Thymus (tissue), 11 donors: ENCODE measurements around the gene IDUA. TPM values are rescaled to one million over a fixed set of nuclear protein-coding genes. Genes with fewer than 3 reads are reported as not detected.

Experiments used
- DNase-seq, 9 donors: peaks; one replicate each; pipeline ENCODE4 v3.0.0-alpha.2; 2013; ENCODE audit warnings: low spot score in 9 of 9, low read depth in 6 of 9, missing footprints in 1 of 9
- H3K27ac ChIP-seq, 2 donors: one replicate each; pipeline ENCODE4 v1.5.1; 2013; ENCODE audit warnings: control low read depth in 1 of 2, low read depth in 1 of 2, low read length in 1 of 2, mild to moderate bottlenecking in 1 of 2, moderate library complexity in 1 of 2
- H3K27me3 ChIP-seq, 2 donors: one replicate each; pipeline ENCODE4 v1.5.1; 2013; ENCODE audit warnings: low read length in 1 of 2; ENCODE audit not compliant: control insufficient read depth in 2 of 2, insufficient read depth in 1 of 2
- H3K36me3 ChIP-seq, 2 donors: one replicate each; pipeline ENCODE4 v1.5.1; 2013; ENCODE audit warnings: low read length in 1 of 2, mild to moderate bottlenecking in 1 of 2, moderate library complexity in 1 of 2; ENCODE audit not compliant: control insufficient read depth in 2 of 2, insufficient read depth in 2 of 2
- H3K4me1 ChIP-seq, 2 donors: one replicate each; pipeline ENCODE4 v1.5.1; 2013; ENCODE audit warnings: low read length in 2 of 2; ENCODE audit not compliant: control insufficient read depth in 2 of 2, insufficient read depth in 2 of 2
- H3K4me3 ChIP-seq, 2 donors: one replicate each; pipeline ENCODE4 v1.5.1; 2013; ENCODE audit warnings: low read length in 2 of 2, control low read depth in 1 of 2, mild to moderate bottlenecking in 1 of 2
- H3K9me3 ChIP-seq, 2 donors: one replicate each; pipeline ENCODE4 v1.5.1; 2013; ENCODE audit warnings: low read length in 1 of 2, mild to moderate bottlenecking in 1 of 2; ENCODE audit not compliant: control insufficient read depth in 2 of 2, insufficient read depth in 1 of 2
- WGBS: extraction: QIAGEN DNeasy Blood & Tissue Kit; methylation state at CpG from one replicate; pipeline ENCODE4 v1.1.7; 2013; 5-methylcytosine and 5-hydroxymethylcytosine counted together
- polyA plus RNA-seq: library from polyadenylated mRNA; stranded (reverse); fragments of 200-250 nt; gene quantifications from one replicate; pipeline ENCODE4 v1.2.3, GENCODE V29; 2013
- total RNA-seq: library from RNA; stranded (reverse); fragments of 120-200 nt; gene quantifications from one replicate; pipeline ENCODE4 v1.2.4, GENCODE V29; 2013
- donor health status: healthy.

Gene IDUA
- total and polyA plus RNA-seq, 2 donors: 12.6 to 27.4 TPM

GRCh38 chr4:955161-955921 lies 31.5 kb upstream of the IDUA start:
- Histone ChIP-seq H3K27me3 (no peaks in the 10 kb centered on the region), H3K4me1 (no peaks in the 10 kb centered on the region), H3K9me3 (no peaks in the 10 kb centered on the region), H3K27ac (no peak overlapping the region), H3K36me3 (peaks cover 12 to 50% of the 10 kb centered on the region in 2 donors), H3K4me3 (no peak overlapping the region)
- no peak for DNase-seq
- 97% methylated on average over 33 of the region's 33 CpGs for WGBS

- Histone ChIP-seq H3K27ac (no peak overlapping the region), H3K9me3 (no peaks in the 10 kb centered on the region), H3K36me3 (peaks cover 12 to 55% of the 10 kb centered on the region in 2 donors), H3K4me3 (no peak overlapping the region), H3K4me1 (no peaks in the 10 kb centered on the region), H3K27me3 (no peaks in the 10 kb centered on the region)
- no peak for DNase-seq
- WGBS: 84% methylated on average over 12 of the region's 12 CpGs
Observed at GRCh38 chr4:955931-956381, 30.9 kb upstream of the IDUA start.

GRCh38 chr4:956531-957230 lies 30.2 kb upstream of the IDUA start:
- no peak for DNase-seq
- no peaks in the 10 kb centered on the region for H3K4me1 ChIP-seq
- no peaks in the 10 kb centered on the region for H3K27me3 ChIP-seq

GRCh38 chr4:957231-957580 lies 29.6 kb upstream of the IDUA start:
- Histone ChIP-seq H3K4me3 (no peak overlapping the region), H3K36me3 (peaks cover 13 to 59% of the 10 kb centered on the region in 2 donors), H3K9me3 (no peaks in the 10 kb centered on the region), H3K27ac (no peak overlapping the region), H3K27me3 (no peaks in the 10 kb centered on the region), H3K4me1 (no peaks in the 10 kb centered on the region)
- no peak for DNase-seq
- 90% methylated on average over 8 of the region's 8 CpGs for WGBS

More at GRCh38 chr4:956531-957230, 30.2 kb upstream of the IDUA start:
- no peak overlapping the region for H3K4me3 ChIP-seq
- peaks cover 9 to 55% of the 10 kb centered on the region in 2 donors for H3K36me3 ChIP-seq
- no peak overlapping the region for H3K27ac ChIP-seq
- WGBS: 94% methylated on average over 14 of the region's 14 CpGs
- H3K9me3 ChIP-seq: no peaks in the 10 kb centered on the region

DNA sequence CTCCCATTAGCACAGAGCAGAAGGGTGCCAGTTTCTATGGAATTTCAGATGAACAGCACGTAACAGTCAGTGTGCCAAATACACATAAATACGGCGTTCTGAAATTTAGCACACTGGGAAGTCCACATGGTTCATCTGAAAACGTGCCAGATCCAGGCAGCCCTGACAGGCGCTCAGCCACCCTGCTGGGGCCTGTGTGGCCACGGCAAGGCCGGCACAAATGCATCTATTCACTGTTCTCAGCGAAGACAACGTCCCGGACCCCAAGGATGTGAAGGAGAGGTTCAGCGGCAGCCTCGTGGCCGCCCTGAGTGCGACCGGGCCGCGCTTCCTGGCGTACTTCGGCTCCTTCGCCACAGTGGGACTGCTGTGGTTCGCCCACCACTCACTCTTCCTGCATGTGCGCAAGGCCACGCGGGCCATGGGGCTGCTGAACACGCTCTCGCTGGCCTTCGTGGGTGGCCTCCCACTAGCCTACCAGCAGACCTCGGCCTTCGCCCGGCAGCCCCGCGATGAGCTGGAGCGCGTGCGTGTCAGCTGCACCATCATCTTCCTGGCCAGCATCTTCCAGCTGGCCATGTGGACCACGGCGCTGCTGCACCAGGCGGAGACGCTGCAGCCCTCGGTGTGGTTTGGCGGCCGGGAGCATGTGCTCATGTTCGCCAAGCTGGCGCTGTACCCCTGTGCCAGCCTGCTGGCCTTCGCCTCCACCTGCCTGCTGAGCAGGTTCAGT lies 29.1 kb upstream of the IDUA start:
- no peaks in the 10 kb centered on the region for H3K4me1 ChIP-seq
- H3K36me3 ChIP-seq: peaks cover 17 to 63% of the 10 kb centered on the region in 2 donors
- no peak overlapping the region for H3K27ac ChIP-seq
- H3K4me3 ChIP-seq: no peak overlapping the region
- no peak for DNase-seq
- H3K27me3 ChIP-seq: no peaks in the 10 kb centered on the region
- H3K9me3 ChIP-seq: no peaks in the 10 kb centered on the region
- 97% methylated on average over 45 of the region's 45 CpGs for WGBS

DNA sequence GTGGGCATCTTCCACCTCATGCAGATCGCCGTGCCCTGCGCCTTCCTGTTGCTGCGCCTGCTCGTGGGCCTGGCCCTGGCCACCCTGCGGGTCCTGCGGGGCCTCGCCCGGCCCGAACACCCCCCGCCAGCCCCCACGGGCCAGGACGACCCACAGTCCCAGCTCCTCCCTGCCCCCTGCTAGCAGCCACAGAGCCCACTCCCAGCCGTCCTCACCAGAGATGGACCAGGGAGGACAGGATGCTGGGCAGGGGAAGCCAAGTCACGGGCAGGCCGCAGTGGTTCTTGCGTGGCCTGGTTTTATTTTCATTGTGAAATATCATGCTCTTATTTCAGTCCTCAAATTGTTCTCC lies 28.6 kb upstream of the IDUA start:
- Histone ChIP-seq H3K27ac (no peak overlapping the region), H3K36me3 (peaks cover 17 to 63% of the 10 kb centered on the region in 2 donors), H3K4me1 (no peaks in the 10 kb centered on the region), H3K4me3 (no peak overlapping the region), H3K9me3 (no peaks in the 10 kb centered on the region), H3K27me3 (no peaks in the 10 kb centered on the region)
- 98% methylated on average over 17 of the region's 17 CpGs for WGBS
- DNase-seq: no peak

GRCh38 chr4:958696-959337 lies 28.0 kb upstream of the IDUA start:
- Histone ChIP-seq H3K36me3 (peaks cover 14 to 64% of the 10 kb centered on the region in 2 donors), H3K4me3 (no peak overlapping the region), H3K4me1 (no peaks in the 10 kb centered on the region), H3K9me3 (no peaks in the 10 kb centered on the region), H3K27me3 (no peaks in the 10 kb centered on the region), H3K27ac (no peak overlapping the region)
- WGBS: 95% methylated on average over 17 of the region's 17 CpGs
- DNase-seq: no peak

- WGBS: 94% methylated on average over 24 of the region's 24 CpGs
- no peak for DNase-seq
- Histone ChIP-seq H3K27ac (no peak overlapping the region), H3K4me3 (no peak overlapping the region), H3K36me3 (peaks cover 12 to 67% of the 10 kb centered on the region in 2 donors), H3K27me3 (no peaks in the 10 kb centered on the region), H3K9me3 (no peaks in the 10 kb centered on the region), H3K4me1 (no peaks in the 10 kb centered on the region)
Observed at GRCh38 chr4:959338-960139, 27.3 kb upstream of the IDUA start.
